HepG2 (cell line): ENCODE data around the gene GNG12. TPM values are rescaled to one million over a fixed set of nuclear protein-coding genes. Genes with fewer than 3 reads are reported as not detected.

Experiments
- ATAC-seq: fragments of 200-7000 bp; cut with Tn5 transposase; 3 replicates; pipeline ENCODE4 v1.9.1; 2020; ENCODE audit warnings: mild to moderate bottlenecking, moderate library complexity
- BruUV-seq: library from RNA; stranded (reverse); fragments of 400-500 nt; replicated peaks from 2 replicates; lab custom pipeline; 2021; lab: Mats Ljungman, UMichigan
- CTCF ChIA-PET: fragments of 300-600 bp; formaldehyde crosslinking; extraction: SDS; loops from one replicate; lab custom pipeline; 2021; ENCODE audit warnings: low total read pairs, inconsistent platforms, low intra/inter-chr PET ratio; lab: Yijun Ruan, JAX
- POLR2A ChIA-PET: fragments of 350-600 bp; sonication (Branson Sonifier 250); formaldehyde crosslinking; loops from one replicate; lab custom pipeline; 2020; ENCODE audit warnings: antibody characterized with exemption, inconsistent platforms; lab: Yijun Ruan, JAX
- DNase-seq: peaks from one replicate; pipeline ENCODE4 v3.0.0-alpha.2; 2015; ENCODE audit warnings: low spot score
- FAIRE-seq: peaks from 3 replicates; lab custom pipeline; 2011; peaks lifted over from hg19 to GRCh38; lab: Jason Lieb, UNC
- H2AFZ ChIP-seq: one replicate; pipeline ENCODE4 v1.6.1; 2011; ENCODE audit warnings: low read length, inconsistent platforms
- H3K27ac ChIP-seq: fragments of 300-600 bp; 3 replicates; pipeline ENCODE4 v1.8.0; 2011; ENCODE audit warnings: mixed run types, mild to moderate bottlenecking, mixed read lengths, low read length, inconsistent platforms; ENCODE audit not compliant: insufficient read depth; ENCODE audit errors: extremely low read length
- H3K27me3 ChIP-seq, 2 experiments: fragments of 200-600 bp in 1 of 2; 2 replicates in 1 of 2; 3 replicates in 1 of 2; pipeline versions ENCODE4 v1.6.0 to v1.8.0; 2011; ENCODE audit warnings: low read length in 2 of 2, mild to moderate bottlenecking in 2 of 2, moderate library complexity in 2 of 2, inconsistent platforms in 1 of 2; ENCODE audit not compliant: insufficient read depth in 2 of 2, control insufficient read depth in 1 of 2
- H3K36me3 ChIP-seq, 2 experiments: fragments of 200-600 bp in 1 of 2; replicated peaks in 1 of 2; 2 replicates in 1 of 2; 3 replicates in 1 of 2; pipeline versions ENCODE4 v1.5.1 to v1.8.0; 2011; ENCODE audit warnings: low read length in 2 of 2, inconsistent platforms in 1 of 2; ENCODE audit not compliant: insufficient read depth in 2 of 2, control insufficient read depth in 1 of 2
- H3K4me1 ChIP-seq: 2 replicates; pipeline ENCODE4 v1.5.1; 2012; ENCODE audit warnings: low read length, inconsistent platforms; ENCODE audit not compliant: insufficient read depth
- H3K4me2 ChIP-seq: 2 replicates; pipeline ENCODE4 v1.6.0; 2011; ENCODE audit warnings: low read depth, low read length, inconsistent platforms
- H3K4me3 ChIP-seq, 3 experiments: fragments of 200-600 bp in 1 of 3; sonication (generic), shearing (Covaris generic) in 1 of 3; replicated peaks in 1 of 3; 2 replicates each; pipeline ENCODE4 v1.5.1; 2011 to 2016; ENCODE audit warnings: low read length in 3 of 3, inconsistent platforms in 2 of 3, low read depth in 2 of 3, mild to moderate bottlenecking in 2 of 3, control low read depth in 1 of 3, mixed read lengths in 1 of 3; ENCODE audit not compliant: insufficient read depth in 1 of 3
- H3K79me2 ChIP-seq: one replicate; pipeline ENCODE4 v1.6.1; 2011; ENCODE audit warnings: low read length, inconsistent platforms; ENCODE audit not compliant: insufficient read depth
- H3K9ac ChIP-seq: 2 replicates; pipeline ENCODE4 v1.6.0; 2011; ENCODE audit warnings: mild to moderate bottlenecking, low read depth, low read length, inconsistent platforms; ENCODE audit not compliant: insufficient read depth
- H3K9me3 ChIP-seq: 2 replicates; pipeline ENCODE4 v1.5.1; 2012; ENCODE audit warnings: mild to moderate bottlenecking, low read length
- H4K20me1 ChIP-seq: 2 replicates; pipeline ENCODE4 v1.6.0; 2011; ENCODE audit warnings: inconsistent platforms, mild to moderate bottlenecking, low read length, moderate library complexity; ENCODE audit not compliant: insufficient read depth
- GMEB1 ChIP-seq: sonication (generic); formaldehyde crosslinking; IDR thresholded peaks from 2 replicates; pipeline ENCODE4 v1.5.1; 2020; ENCODE audit warnings: missing genetic modification reagents, mild to moderate bottlenecking, borderline replicate concordance
- HNF1A ChIP-seq, 2 experiments: sonication (generic) in 1 of 2; formaldehyde crosslinking in 1 of 2; IDR thresholded peaks; 2 replicates each; pipeline versions ENCODE4 v1.4.0 to v1.6.1; 2016 to 2020; ENCODE audit warnings: borderline replicate concordance in 1 of 2, low read depth in 1 of 2, mild to moderate bottlenecking in 1 of 2, missing genetic modification reagents in 1 of 2
- HOXA3 ChIP-seq: sonication (generic); formaldehyde crosslinking; IDR thresholded peaks from 2 replicates; pipeline ENCODE4 v1.5.0; 2020; ENCODE audit warnings: missing genetic modification reagents
- IRF2 ChIP-seq: IDR thresholded peaks from 2 replicates; pipeline ENCODE4 v1.6.1; 2018; ENCODE audit warnings: missing genetic modification reagents, missing compliant biosample characterization
- RCOR2 ChIP-seq: IDR thresholded peaks from 2 replicates; pipeline ENCODE4 v1.6.1; 2016; ENCODE audit warnings: missing biosample characterization, missing genetic modification reagents
- WGBS: methylation state at CpG from one replicate; pipeline ENCODE4 v1.1.6; 2017; ENCODE audit warnings: low lambda C conversion rate; 5-methylcytosine and 5-hydroxymethylcytosine counted together
- in situ Hi-C: cut with HindIII; loops from 2 replicates; pipeline ENCODE4 v1.10.0; 2017; ENCODE audit warnings: low pct_unique_long_range_greater_than_20kb; ENCODE audit not compliant: extremely low pct_ligation_motif_present
- intact Hi-C: fragments of 100-400 bp; cut with micrococcal nuclease; formaldehyde crosslinking; loops from one replicate; pipeline ENCODE4 v1.10.0; 2022; ENCODE audit not compliant: unreplicated experiment
- polyA plus RNA-seq, 8 experiments: library from polyadenylated mRNA; depleted of rRNA in 3 of 8; stranded (reverse) in 7 of 8; unstranded in 1 of 8; fragments of >200 nt; fragmentation: Illumina TruSeq in 4 of 8; extraction: Trizol in 4 of 8; gene quantifications; 2 replicates each; pipeline versions ENCODE4 v1.2.1 to v1.2.3, GENCODE V29; 2011 to 2016; ENCODE audit warnings: low read depth in 4 of 8, missing spikeins in 1 of 8, mixed read lengths in 1 of 8; ENCODE audit not compliant: insufficient read depth in 1 of 8
- total RNA-seq, 5 experiments: library from RNA; depleted of rRNA; stranded (reverse); fragments of >200 nt; fragmentation: Illumina TruSeq; extraction: Trizol; gene quantifications; 2 replicates each; pipeline ENCODE4 v1.2.3, GENCODE V29; 2016; ENCODE audit warnings: low read depth in 1 of 5
- TF ChIP-seq, protein P1 (sequence below): sonication (generic); formaldehyde crosslinking; IDR thresholded peaks from 2 replicates; pipeline ENCODE4 v1.9.0; 2022; ENCODE audit warnings: missing genetic modification reagents, mild to moderate bottlenecking, borderline replicate concordance
- TF ChIP-seq, protein P2 (sequence below): sonication (generic); formaldehyde crosslinking; IDR thresholded peaks from 2 replicates; pipeline ENCODE4 v1.5.1; 2020; ENCODE audit warnings: mild to moderate bottlenecking, missing genetic modification reagents, moderate library complexity
- TF ChIP-seq, protein P3 (sequence below): sonication (generic); formaldehyde crosslinking; IDR thresholded peaks from 2 replicates; pipeline ENCODE4 v1.5.0; 2020; ENCODE audit warnings: mild to moderate bottlenecking, missing genetic modification reagents, moderate library complexity

GNG12 gene
- total and polyA plus RNA-seq, 2 of the 13 experiments (the other 11 are each of a cell fraction or from before 2014, with no cell fraction given), result 0.11 TPM

DNA sequence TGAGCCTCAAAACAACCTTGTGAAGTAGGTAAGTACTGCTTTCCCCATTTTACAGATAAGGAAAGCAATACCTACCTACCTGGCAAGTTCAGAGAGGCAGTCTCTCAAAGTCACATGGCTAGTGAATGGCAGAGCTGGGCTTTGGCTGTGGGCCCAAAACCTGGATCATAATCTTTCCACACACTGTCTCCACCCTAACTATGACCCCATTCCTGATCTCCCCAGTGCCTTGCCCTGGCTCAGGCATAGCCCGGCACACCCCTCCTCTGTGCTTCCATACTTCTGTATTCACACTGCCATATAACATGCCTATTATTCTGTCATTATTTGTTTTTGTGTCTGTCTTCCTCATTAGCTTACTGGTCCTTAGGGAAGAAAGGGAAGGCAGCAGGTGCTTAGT lies 15.9 kb downstream of the GNG12 start (continued):
- TF ChIP-seq HNF1A (IDR thresholded peaks at IDR 0.05; ENCODE audit: low read depth), result no peak
- no peak for TF ChIP-seq HNF1A (CRISPR knock-in tag; IDR thresholded peaks at IDR 0.05; ENCODE audit: borderline replicate concordance)
- no peak for TF ChIP-seq GMEB1 (CRISPR knock-in tag)
- TF ChIP-seq HOXA3, result no peak

- DNase-seq (no peak), FAIRE-seq (no peak), ATAC-seq (no peak)
- POLR2A ChIA-PET, result no interaction called here
- H3K4me1 ChIP-seq, result peaks cover 23% of the 10 kb centered on the region
- no peak overlapping the region for H3K9ac ChIP-seq
- no peaks in the 10 kb centered on the region for H3K9me3 ChIP-seq
- no peak overlapping the region for H3K4me2 ChIP-seq
- no peak overlapping the region for H2AFZ ChIP-seq
- no peaks in the 10 kb centered on the region for H3K27me3 ChIP-seq
- in situ Hi-C loops (no loop called here), intact Hi-C loops (no loop called here)
- no TSS peak for BruUV-seq
- CTCF ChIA-PET, result no interaction called here
- 44% methylated on average over 5 of the region's 6 CpGs for WGBS
- no peaks in the 10 kb centered on the region for H4K20me1 ChIP-seq
- no peaks in the 10 kb centered on the region for H3K79me2 ChIP-seq
- H3K27ac ChIP-seq, result no peak overlapping the region
- no peak overlapping the region for H3K4me3 ChIP-seq
- no peaks in the 10 kb centered on the region for H3K36me3 ChIP-seq
- TF ChIP-seq, protein P1, sequence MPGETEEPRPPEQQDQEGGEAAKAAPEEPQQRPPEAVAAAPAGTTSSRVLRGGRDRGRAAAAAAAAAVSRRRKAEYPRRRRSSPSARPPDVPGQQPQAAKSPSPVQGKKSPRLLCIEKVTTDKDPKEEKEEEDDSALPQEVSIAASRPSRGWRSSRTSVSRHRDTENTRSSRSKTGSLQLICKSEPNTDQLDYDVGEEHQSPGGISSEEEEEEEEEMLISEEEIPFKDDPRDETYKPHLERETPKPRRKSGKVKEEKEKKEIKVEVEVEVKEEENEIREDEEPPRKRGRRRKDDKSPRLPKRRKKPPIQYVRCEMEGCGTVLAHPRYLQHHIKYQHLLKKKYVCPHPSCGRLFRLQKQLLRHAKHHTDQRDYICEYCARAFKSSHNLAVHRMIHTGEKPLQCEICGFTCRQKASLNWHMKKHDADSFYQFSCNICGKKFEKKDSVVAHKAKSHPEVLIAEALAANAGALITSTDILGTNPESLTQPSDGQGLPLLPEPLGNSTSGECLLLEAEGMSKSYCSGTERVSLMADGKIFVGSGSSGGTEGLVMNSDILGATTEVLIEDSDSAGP (CRISPR knock-in tag), result no peak
- TF ChIP-seq, protein P2, sequence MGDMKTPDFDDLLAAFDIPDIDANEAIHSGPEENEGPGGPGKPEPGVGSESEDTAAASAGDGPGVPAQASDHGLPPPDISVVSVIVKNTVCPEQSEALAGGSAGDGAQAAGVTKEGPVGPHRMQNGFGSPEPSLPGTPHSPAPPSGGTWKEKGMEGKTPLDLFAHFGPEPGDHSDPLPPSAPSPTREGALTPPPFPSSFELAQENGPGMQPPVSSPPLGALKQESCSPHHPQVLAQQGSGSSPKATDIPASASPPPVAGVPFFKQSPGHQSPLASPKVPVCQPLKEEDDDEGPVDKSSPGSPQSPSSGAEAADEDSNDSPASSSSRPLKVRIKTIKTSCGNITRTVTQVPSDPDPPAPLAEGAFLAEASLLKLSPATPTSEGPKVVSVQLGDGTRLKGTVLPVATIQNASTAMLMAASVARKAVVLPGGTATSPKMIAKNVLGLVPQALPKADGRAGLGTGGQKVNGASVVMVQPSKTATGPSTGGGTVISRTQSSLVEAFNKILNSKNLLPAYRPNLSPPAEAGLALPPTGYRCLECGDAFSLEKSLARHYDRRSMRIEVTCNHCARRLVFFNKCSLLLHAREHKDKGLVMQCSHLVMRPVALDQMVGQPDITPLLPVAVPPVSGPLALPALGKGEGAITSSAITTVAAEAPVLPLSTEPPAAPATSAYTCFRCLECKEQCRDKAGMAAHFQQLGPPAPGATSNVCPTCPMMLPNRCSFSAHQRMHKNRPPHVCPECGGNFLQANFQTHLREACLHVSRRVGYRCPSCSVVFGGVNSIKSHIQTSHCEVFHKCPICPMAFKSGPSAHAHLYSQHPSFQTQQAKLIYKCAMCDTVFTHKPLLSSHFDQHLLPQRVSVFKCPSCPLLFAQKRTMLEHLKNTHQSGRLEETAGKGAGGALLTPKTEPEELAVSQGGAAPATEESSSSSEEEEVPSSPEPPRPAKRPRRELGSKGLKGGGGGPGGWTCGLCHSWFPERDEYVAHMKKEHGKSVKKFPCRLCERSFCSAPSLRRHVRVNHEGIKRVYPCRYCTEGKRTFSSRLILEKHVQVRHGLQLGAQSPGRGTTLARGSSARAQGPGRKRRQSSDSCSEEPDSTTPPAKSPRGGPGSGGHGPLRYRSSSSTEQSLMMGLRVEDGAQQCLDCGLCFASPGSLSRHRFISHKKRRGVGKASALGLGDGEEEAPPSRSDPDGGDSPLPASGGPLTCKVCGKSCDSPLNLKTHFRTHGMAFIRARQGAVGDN (CRISPR knock-in tag), result no peak
- TF ChIP-seq, protein P3, sequence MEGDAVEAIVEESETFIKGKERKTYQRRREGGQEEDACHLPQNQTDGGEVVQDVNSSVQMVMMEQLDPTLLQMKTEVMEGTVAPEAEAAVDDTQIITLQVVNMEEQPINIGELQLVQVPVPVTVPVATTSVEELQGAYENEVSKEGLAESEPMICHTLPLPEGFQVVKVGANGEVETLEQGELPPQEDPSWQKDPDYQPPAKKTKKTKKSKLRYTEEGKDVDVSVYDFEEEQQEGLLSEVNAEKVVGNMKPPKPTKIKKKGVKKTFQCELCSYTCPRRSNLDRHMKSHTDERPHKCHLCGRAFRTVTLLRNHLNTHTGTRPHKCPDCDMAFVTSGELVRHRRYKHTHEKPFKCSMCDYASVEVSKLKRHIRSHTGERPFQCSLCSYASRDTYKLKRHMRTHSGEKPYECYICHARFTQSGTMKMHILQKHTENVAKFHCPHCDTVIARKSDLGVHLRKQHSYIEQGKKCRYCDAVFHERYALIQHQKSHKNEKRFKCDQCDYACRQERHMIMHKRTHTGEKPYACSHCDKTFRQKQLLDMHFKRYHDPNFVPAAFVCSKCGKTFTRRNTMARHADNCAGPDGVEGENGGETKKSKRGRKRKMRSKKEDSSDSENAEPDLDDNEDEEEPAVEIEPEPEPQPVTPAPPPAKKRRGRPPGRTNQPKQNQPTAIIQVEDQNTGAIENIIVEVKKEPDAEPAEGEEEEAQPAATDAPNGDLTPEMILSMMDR (CRISPR knock-in tag), result no peak
- TF ChIP-seq RCOR2 (CRISPR knock-in tag), result no peak
- TF ChIP-seq IRF2 (CRISPR knock-in tag), result no peak
These were observed 16.8 kb downstream of the GNG12 start for GRCh38 chr1:67816506-67816905.
